OCI-LY7 (cell line): ENCODE results near the gene SH3TC1. TPM values are rescaled to one million over a fixed set of nuclear protein-coding genes. Genes with fewer than 3 reads are reported as not detected.

ENCODE experiments used
- BruUV-seq: library from RNA; stranded (reverse); fragments of 400-500 nt; replicated peaks from 2 replicates; lab custom pipeline; 2021; lab: Mats Ljungman, UMichigan
- CTCF ChIA-PET: fragments of 300-600 bp; sonication (Branson Sonifier 250); formaldehyde crosslinking; loops from one replicate; lab custom pipeline; 2022; ENCODE audit warnings: antibody characterized with exemption; ENCODE audit not compliant: unreplicated experiment; lab: Charles Lee
- POLR2A ChIA-PET: fragments of 300-600 bp; sonication (Branson Sonifier 250); formaldehyde crosslinking; loops from one replicate; lab custom pipeline; 2022; ENCODE audit warnings: antibody characterized with exemption; lab: Charles Lee
- DNase-seq: peaks from one replicate; pipeline ENCODE4 v3.0.0-alpha.2; 2015; ENCODE audit warnings: low spot score
- H2AFZ ChIP-seq: fragments of 200-600 bp; sonication (generic), shearing (Covaris generic); 2 replicates; pipeline ENCODE4 v1.6.1; 2014; ENCODE audit warnings: mild to moderate bottlenecking, antibody characterized with exemption, low read length, moderate library complexity
- H3K27ac ChIP-seq: fragments of 200-600 bp; sonication (generic); 2 replicates; pipeline ENCODE4 v1.5.1; 2014; ENCODE audit warnings: mixed run types, low read depth, mild to moderate bottlenecking, moderate library complexity, low read length, inconsistent platforms; ENCODE audit not compliant: poor library complexity, severe bottlenecking
- H3K36me3 ChIP-seq: fragments of 200-600 bp; sonication (generic); 2 replicates; pipeline ENCODE4 v1.6.1; 2014; ENCODE audit warnings: mild to moderate bottlenecking, antibody characterized with exemption, low read length, moderate library complexity, mixed read lengths; ENCODE audit not compliant: insufficient read depth
- H3K4me1 ChIP-seq: fragments of 200-600 bp; sonication (generic); 2 replicates; pipeline ENCODE4 v1.5.1; 2014; ENCODE audit warnings: mild to moderate bottlenecking, low read length; ENCODE audit not compliant: insufficient read depth, poor library complexity, severe bottlenecking
- H3K4me2 ChIP-seq: fragments of 200-600 bp; sonication (generic); 2 replicates; pipeline ENCODE4 v1.6.1; 2014; ENCODE audit warnings: mild to moderate bottlenecking, low read length
- H3K4me3 ChIP-seq: fragments of 200-600 bp; sonication (generic); 2 replicates; pipeline ENCODE4 v1.5.1; 2014; ENCODE audit warnings: mild to moderate bottlenecking, low read depth, low read length; ENCODE audit not compliant: poor library complexity, severe bottlenecking
- H3K79me2 ChIP-seq: fragments of 200-600 bp; sonication (generic); 2 replicates; pipeline ENCODE4 v1.6.1; 2016; ENCODE audit warnings: low read depth, mild to moderate bottlenecking, low read length, moderate library complexity, mixed read lengths; ENCODE audit not compliant: insufficient read depth
- H3K9me2 ChIP-seq: fragments of 200-600 bp; sonication (generic); 2 replicates; pipeline ENCODE4 v1.6.1; 2016; ENCODE audit warnings: mild to moderate bottlenecking, low read length, mixed read lengths; ENCODE audit not compliant: insufficient read depth
- H3K9me3 ChIP-seq: fragments of 200-600 bp; sonication (generic); 2 replicates; pipeline ENCODE4 v1.6.1; 2014; ENCODE audit warnings: mild to moderate bottlenecking, mixed run types, low read length, mixed read lengths
- H4K20me1 ChIP-seq: fragments of 200-600 bp; sonication (generic); 2 replicates; pipeline ENCODE4 v1.6.1; 2014; ENCODE audit warnings: mild to moderate bottlenecking, antibody characterized with exemption, low read length, moderate library complexity, mixed read lengths; ENCODE audit not compliant: insufficient read depth
- EZH2phosphoT487 ChIP-seq: fragments of 200-600 bp; sonication (generic); IDR thresholded peaks from 2 replicates; pipeline ENCODE4 v1.6.1; 2018; ENCODE audit warnings: low read depth, borderline replicate concordance, mild to moderate bottlenecking, mixed run types, antibody characterized with exemption, low read length, moderate library complexity, mixed read lengths
- intact Hi-C: fragments of 100-400 bp; cut with micrococcal nuclease; formaldehyde crosslinking; loops from one replicate; pipeline ENCODE4 v1.10.0; 2022; ENCODE audit not compliant: unreplicated experiment
- total RNA-seq, 2 experiments: library from RNA; depleted of rRNA in 1 of 2; stranded (reverse); fragments of >200 nt in 1 of 2; shearing (Covaris generic) in 1 of 2; gene quantifications; 2 replicates each; pipeline ENCODE4 v1.2.3, GENCODE V29; 2014 to 2022
- TF ChIP-seq, protein P1 (sequence below): fragments of 200-600 bp; sonication (generic); conservative IDR thresholded peaks from 2 replicates; pipeline ENCODE4 v1.5.1; 2014; ENCODE audit warnings: mild to moderate bottlenecking, antibody characterized with exemption, low read length, moderate library complexity, mixed read lengths

SH3TC1 gene
- total RNA-seq, 2 experiments from 2014 or later, result 17.5 to 42.4 TPM

GRCh38 chr4:8171984-8172924 is 26.8 kb upstream of the SH3TC1 start:
- Histone ChIP-seq H3K9me3 (peaks cover 9% of the 10 kb centered on the region), H3K9me2 (no peaks in the 10 kb centered on the region), H3K36me3 (no peaks in the 10 kb centered on the region), H3K27ac (no peak overlapping the region), H4K20me1 (no peaks in the 10 kb centered on the region), H3K4me2 (no peak overlapping the region), H3K79me2 (no peaks in the 10 kb centered on the region), H3K4me3 (no peak overlapping the region), H3K4me1 (no peaks in the 10 kb centered on the region), H2AFZ (no peak overlapping the region)
- CTCF ChIA-PET, result interaction anchor here (1.0 kb wide), 1 partner anchor 235 kb away, joined by 4 read pairs; no protein-coding TSS in a partner anchor
- no peak for TF ChIP-seq EZH2phosphoT487
- TF ChIP-seq, protein P1, sequence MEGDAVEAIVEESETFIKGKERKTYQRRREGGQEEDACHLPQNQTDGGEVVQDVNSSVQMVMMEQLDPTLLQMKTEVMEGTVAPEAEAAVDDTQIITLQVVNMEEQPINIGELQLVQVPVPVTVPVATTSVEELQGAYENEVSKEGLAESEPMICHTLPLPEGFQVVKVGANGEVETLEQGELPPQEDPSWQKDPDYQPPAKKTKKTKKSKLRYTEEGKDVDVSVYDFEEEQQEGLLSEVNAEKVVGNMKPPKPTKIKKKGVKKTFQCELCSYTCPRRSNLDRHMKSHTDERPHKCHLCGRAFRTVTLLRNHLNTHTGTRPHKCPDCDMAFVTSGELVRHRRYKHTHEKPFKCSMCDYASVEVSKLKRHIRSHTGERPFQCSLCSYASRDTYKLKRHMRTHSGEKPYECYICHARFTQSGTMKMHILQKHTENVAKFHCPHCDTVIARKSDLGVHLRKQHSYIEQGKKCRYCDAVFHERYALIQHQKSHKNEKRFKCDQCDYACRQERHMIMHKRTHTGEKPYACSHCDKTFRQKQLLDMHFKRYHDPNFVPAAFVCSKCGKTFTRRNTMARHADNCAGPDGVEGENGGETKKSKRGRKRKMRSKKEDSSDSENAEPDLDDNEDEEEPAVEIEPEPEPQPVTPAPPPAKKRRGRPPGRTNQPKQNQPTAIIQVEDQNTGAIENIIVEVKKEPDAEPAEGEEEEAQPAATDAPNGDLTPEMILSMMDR, result no peak
- DNase-seq, result no peak
- no TSS peak for BruUV-seq
- intact Hi-C loops, result no loop called here
- POLR2A ChIA-PET, result no interaction called here

- ChIA-PET CTCF (no interaction called here), POLR2A (no interaction called here)
Observed at GRCh38 chr4:8173492-8174242, 25.4 kb upstream of the SH3TC1 start.

More at GRCh38 chr4:8173492-8174242, 25.4 kb upstream of the SH3TC1 start:
- no peak overlapping the region for H3K4me3 ChIP-seq
- no peaks in the 10 kb centered on the region for H3K4me1 ChIP-seq
- no TSS peak for BruUV-seq
- peaks cover under 1% of the 10 kb centered on the region for H3K9me3 ChIP-seq
- H4K20me1 ChIP-seq, result no peaks in the 10 kb centered on the region
- H3K79me2 ChIP-seq, result no peaks in the 10 kb centered on the region
- H2AFZ ChIP-seq, result no peak overlapping the region
- H3K27ac ChIP-seq, result no peak overlapping the region
- intact Hi-C loops, result no loop called here
- DNase-seq, result no peak
- no peaks in the 10 kb centered on the region for H3K36me3 ChIP-seq
- no peaks in the 10 kb centered on the region for H3K9me2 ChIP-seq
- TF ChIP-seq, protein P1, result no peak
- no peak for TF ChIP-seq EZH2phosphoT487
- no peak overlapping the region for H3K4me2 ChIP-seq
